SU-DHL-6 (cell line): ENCODE data around the gene TJP1.

Source experiments
- CTCF ChIP-seq: fragments of 200-600 bp; sonication (generic); IDR thresholded peaks from one replicate; pipeline ENCODE4 v1.5.1; 2017; ENCODE audit warnings: antibody characterized with exemption, mild to moderate bottlenecking, low read length, moderate library complexity; ENCODE audit not compliant: insufficient read depth, poor library complexity, severe bottlenecking
- EZH2phosphoT487 ChIP-seq: fragments of 200-600 bp; sonication (generic), shearing (Covaris generic); conservative IDR thresholded peaks from 2 replicates; pipeline ENCODE4 v1.6.1; 2018; ENCODE audit warnings: mild to moderate bottlenecking, antibody characterized with exemption, low read length, moderate library complexity, mixed read lengths

GRCh38 chr15:29871401-29871800, 49.1 kb upstream of the TJP1 start:
- TF ChIP-seq CTCF = no peak
- no peak for TF ChIP-seq EZH2phosphoT487
